ENCODE measurements around the gene DNAJC4. TPM values are rescaled to one million over a fixed set of nuclear protein-coding genes. Genes with fewer than 3 reads are reported as not detected.

Gene DNAJC4
- polyA plus RNA-seq, 1 donor from 2014 or later, result 20.3 TPM

DNA sequence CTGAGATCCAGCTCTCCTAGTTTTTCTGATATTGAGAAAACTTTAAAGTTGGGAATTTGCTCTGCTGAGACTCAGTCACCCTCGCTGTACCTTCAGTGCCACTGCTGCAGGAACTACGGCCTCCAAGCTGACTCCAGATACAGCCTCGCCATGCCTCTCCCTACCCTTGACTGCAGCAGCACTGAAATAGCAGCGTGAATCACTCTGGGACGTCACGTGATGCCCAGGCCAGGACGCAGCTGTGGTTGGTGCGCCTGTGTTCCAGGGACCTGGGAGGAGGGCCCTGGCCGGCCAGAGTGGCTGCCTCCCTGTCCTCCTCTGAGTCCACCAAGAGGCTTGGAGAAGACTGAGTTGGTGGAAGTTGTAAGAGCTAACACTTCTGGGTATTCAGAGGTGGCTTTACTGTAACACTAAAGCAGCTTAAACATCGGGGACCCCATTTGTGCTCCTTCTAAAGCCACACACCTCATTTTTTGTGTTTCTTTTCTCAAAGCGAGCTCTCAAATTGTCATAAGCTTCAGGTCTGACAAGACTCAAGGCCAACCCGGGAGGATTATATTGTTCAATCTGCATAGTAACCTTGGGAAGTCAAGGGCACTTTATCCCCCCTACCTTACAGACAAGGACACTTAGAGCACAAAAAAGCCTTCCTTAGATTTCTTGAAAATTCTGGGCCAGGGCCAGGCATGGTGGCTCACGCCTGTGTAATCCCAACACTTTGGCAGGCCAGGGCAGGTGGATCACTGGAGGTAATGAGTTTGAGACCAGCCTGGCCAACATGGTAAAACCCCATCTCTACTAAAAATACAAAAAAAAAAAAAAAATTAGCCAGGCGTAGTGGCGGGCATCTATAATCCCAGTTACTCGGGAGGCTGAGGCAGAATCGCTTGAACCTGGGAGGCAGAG, 48.6 kb upstream of the DNAJC4 start:
- H3K9me2 ChIP-seq (ENCODE audit: insufficient read depth, low read length), result no peaks in the 10 kb centered on the region
- peak overlapping the region; percentile 40 for H3K4me3 ChIP-seq (ENCODE audit: low read length)
- peaks cover 5% of the 10 kb centered on the region for H4K20me1 ChIP-seq (ENCODE audit: insufficient read depth)
- no peaks in the 10 kb centered on the region for H3K79me2 ChIP-seq (replicated peaks; ENCODE audit: insufficient read depth, low read length)
- no peak overlapping the region for H3K4me2 ChIP-seq (ENCODE audit: low read length)
- H2AFZ ChIP-seq (ENCODE audit: low read depth, low read length), result no peak overlapping the region
- H3K27me3 ChIP-seq (ENCODE audit: insufficient read depth, low read depth, low read length), result no peaks in the 10 kb centered on the region
- no peak overlapping the region for H3K9ac ChIP-seq (ENCODE audit: low read length)
- H3K27ac ChIP-seq (ENCODE audit: low read length), result no peak overlapping the region
- H3F3A ChIP-seq (ENCODE audit: insufficient read depth, low read length, poor library complexity, severe bottlenecking), result peaks cover 6% of the 10 kb centered on the region
- TF ChIP-seq, protein P1, sequence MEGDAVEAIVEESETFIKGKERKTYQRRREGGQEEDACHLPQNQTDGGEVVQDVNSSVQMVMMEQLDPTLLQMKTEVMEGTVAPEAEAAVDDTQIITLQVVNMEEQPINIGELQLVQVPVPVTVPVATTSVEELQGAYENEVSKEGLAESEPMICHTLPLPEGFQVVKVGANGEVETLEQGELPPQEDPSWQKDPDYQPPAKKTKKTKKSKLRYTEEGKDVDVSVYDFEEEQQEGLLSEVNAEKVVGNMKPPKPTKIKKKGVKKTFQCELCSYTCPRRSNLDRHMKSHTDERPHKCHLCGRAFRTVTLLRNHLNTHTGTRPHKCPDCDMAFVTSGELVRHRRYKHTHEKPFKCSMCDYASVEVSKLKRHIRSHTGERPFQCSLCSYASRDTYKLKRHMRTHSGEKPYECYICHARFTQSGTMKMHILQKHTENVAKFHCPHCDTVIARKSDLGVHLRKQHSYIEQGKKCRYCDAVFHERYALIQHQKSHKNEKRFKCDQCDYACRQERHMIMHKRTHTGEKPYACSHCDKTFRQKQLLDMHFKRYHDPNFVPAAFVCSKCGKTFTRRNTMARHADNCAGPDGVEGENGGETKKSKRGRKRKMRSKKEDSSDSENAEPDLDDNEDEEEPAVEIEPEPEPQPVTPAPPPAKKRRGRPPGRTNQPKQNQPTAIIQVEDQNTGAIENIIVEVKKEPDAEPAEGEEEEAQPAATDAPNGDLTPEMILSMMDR (IDR thresholded peaks at IDR 0.05; ENCODE audit: poor library complexity, severe bottlenecking), result no peak
- no peak for TF ChIP-seq RAD21 (conservative IDR thresholded peaks at IDR 0.05)
- TF ChIP-seq TAF1 (IDR thresholded peaks at IDR 0.05; ENCODE audit: low read depth), result no peak
- TF ChIP-seq POLR2AphosphoS5 (IDR thresholded peaks at IDR 0.05), result no peak
- TF ChIP-seq SMC3 (conservative IDR thresholded peaks at IDR 0.05; ENCODE audit: poor library complexity), result no peak
- H3K36me3 ChIP-seq (ENCODE audit: insufficient read depth, low read length), result no peaks in the 10 kb centered on the region
- H3K9me3 ChIP-seq (ENCODE audit: low read length), result no peaks in the 10 kb centered on the region

DNA sequence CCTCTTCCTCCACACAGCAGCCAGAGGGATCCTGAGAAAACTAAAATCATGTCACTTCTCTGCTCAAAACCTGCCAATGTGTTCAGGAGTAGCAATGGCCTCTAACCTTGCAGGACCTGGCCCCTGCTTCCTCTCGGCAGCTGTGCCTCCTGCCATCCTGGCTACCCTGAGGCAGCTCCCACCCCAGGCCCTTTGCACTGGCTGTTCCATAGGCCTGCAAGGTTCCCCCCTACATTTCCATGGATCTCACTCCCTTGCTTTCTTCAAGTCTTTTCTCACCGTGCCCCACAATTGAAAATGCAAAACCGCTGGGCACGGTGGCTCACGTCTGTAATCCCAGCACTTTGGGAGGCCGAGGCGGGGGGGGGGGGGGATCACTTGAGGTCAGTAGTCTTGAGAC, 46.5 kb upstream of the DNAJC4 start:
- no peaks in the 10 kb centered on the region for H3K9me2 ChIP-seq (ENCODE audit: insufficient read depth, low read length)
- H4K20me1 ChIP-seq (ENCODE audit: insufficient read depth), result peaks cover 5% of the 10 kb centered on the region
- peak overlapping the region; percentile 90 for H3K4me3 ChIP-seq (ENCODE audit: low read length)
- H3K27me3 ChIP-seq (ENCODE audit: insufficient read depth, low read depth, low read length), result no peaks in the 10 kb centered on the region
- no peak overlapping the region for H3K4me2 ChIP-seq (ENCODE audit: low read length)
- no peaks in the 10 kb centered on the region for H3K36me3 ChIP-seq (ENCODE audit: insufficient read depth, low read length)
- no peak overlapping the region for H2AFZ ChIP-seq (ENCODE audit: low read depth, low read length)
- H3F3A ChIP-seq (ENCODE audit: insufficient read depth, low read length, poor library complexity, severe bottlenecking), result peaks cover 6% of the 10 kb centered on the region
- H3K27ac ChIP-seq (ENCODE audit: low read length), result peak overlapping the region; percentile 89
- no peak overlapping the region for H3K9ac ChIP-seq (ENCODE audit: low read length)
- TF ChIP-seq EP300 (conservative IDR thresholded peaks at IDR 0.05; ENCODE audit: poor library complexity, severe bottlenecking), result no peak
- no peaks in the 10 kb centered on the region for H3K79me2 ChIP-seq (replicated peaks; ENCODE audit: insufficient read depth, low read length)
- no peaks in the 10 kb centered on the region for H3K9me3 ChIP-seq (ENCODE audit: low read length)

DNA sequence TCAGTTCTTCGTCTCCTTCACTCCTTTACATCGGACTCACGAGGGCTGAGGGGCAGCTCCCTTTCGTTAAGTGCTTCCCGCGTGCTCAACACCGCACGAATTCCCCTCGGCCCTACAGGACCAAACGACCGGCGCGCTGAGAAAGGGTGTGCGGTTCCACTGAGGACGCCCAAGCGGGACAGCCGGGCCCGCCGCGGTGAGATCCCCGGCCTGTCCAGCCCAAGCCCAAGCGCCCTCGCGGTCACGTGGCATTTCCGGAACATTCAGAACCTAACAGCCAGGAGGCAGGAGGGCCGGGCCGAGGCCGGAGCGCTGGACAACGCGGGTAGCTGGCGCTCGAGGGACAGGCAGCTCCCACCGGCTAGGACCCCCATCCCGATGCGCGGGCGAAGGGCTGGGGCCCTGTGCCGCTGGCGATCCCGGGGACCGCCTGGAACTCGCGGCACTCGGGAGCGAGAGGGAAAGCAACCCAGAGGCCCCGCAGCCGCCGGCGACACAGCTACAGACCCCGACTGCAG, 45.1 kb upstream of the DNAJC4 start:
- Histone ChIP-seq H3K36me3 (ENCODE audit: insufficient read depth, low read length) (no peaks in the 10 kb centered on the region), H3K9me3 (ENCODE audit: low read length) (no peaks in the 10 kb centered on the region), H3K4me3 (ENCODE audit: low read length) (peak overlapping the region; percentile 90), H2AFZ (ENCODE audit: low read depth, low read length) (peak overlapping the region; percentile 51), H3K79me2 (replicated peaks; ENCODE audit: insufficient read depth, low read length) (peaks cover under 1% of the 10 kb centered on the region), H3K4me2 (ENCODE audit: low read length) (peak overlapping the region; percentile 67), H3K9ac (ENCODE audit: low read length) (peak overlapping the region; percentile 89), H3K27me3 (ENCODE audit: insufficient read depth, low read depth, low read length) (no peaks in the 10 kb centered on the region), H4K20me1 (ENCODE audit: insufficient read depth) (peaks cover 5% of the 10 kb centered on the region), H3K9me2 (ENCODE audit: insufficient read depth, low read length) (no peaks in the 10 kb centered on the region), H3F3A (ENCODE audit: insufficient read depth, low read length, poor library complexity, severe bottlenecking) (peaks cover 6% of the 10 kb centered on the region), H3K27ac (ENCODE audit: low read length) (peak overlapping the region; percentile 89)
- TF ChIP-seq, protein P2, sequence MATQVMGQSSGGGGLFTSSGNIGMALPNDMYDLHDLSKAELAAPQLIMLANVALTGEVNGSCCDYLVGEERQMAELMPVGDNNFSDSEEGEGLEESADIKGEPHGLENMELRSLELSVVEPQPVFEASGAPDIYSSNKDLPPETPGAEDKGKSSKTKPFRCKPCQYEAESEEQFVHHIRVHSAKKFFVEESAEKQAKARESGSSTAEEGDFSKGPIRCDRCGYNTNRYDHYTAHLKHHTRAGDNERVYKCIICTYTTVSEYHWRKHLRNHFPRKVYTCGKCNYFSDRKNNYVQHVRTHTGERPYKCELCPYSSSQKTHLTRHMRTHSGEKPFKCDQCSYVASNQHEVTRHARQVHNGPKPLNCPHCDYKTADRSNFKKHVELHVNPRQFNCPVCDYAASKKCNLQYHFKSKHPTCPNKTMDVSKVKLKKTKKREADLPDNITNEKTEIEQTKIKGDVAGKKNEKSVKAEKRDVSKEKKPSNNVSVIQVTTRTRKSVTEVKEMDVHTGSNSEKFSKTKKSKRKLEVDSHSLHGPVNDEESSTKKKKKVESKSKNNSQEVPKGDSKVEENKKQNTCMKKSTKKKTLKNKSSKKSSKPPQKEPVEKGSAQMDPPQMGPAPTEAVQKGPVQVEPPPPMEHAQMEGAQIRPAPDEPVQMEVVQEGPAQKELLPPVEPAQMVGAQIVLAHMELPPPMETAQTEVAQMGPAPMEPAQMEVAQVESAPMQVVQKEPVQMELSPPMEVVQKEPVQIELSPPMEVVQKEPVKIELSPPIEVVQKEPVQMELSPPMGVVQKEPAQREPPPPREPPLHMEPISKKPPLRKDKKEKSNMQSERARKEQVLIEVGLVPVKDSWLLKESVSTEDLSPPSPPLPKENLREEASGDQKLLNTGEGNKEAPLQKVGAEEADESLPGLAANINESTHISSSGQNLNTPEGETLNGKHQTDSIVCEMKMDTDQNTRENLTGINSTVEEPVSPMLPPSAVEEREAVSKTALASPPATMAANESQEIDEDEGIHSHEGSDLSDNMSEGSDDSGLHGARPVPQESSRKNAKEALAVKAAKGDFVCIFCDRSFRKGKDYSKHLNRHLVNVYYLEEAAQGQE (IDR thresholded peaks at IDR 0.05; ENCODE audit: borderline replicate concordance), result peak; percentile 98
- TF ChIP-seq, protein P1 (IDR thresholded peaks at IDR 0.05; ENCODE audit: poor library complexity, severe bottlenecking), result no peak
- peak; percentile 98 for TF ChIP-seq POLR2AphosphoS5 (IDR thresholded peaks at IDR 0.05)
- TF ChIP-seq EZH2 (IDR thresholded peaks at IDR 0.05; ENCODE audit: borderline replicate concordance, insufficient read depth, low read length, poor library complexity, severe bottlenecking), result no peak
- peak; percentile 90 for TF ChIP-seq MXI1 (conservative IDR thresholded peaks at IDR 0.05; ENCODE audit: poor library complexity, severe bottlenecking)
- TF ChIP-seq RAD21 (conservative IDR thresholded peaks at IDR 0.05), result peak; percentile 42
- TF ChIP-seq TAF1 (IDR thresholded peaks at IDR 0.05; ENCODE audit: low read depth), result peak; percentile 99
- peak; percentile 36 for TF ChIP-seq EP300 (conservative IDR thresholded peaks at IDR 0.05; ENCODE audit: poor library complexity, severe bottlenecking)
- TF ChIP-seq SMC3 (conservative IDR thresholded peaks at IDR 0.05; ENCODE audit: poor library complexity), result peak; percentile 62

All from neural cell (in vitro differentiated cells).